Skeletal muscle satellite cell (primary cell): Measurements from ENCODE around the gene SWSAP1. TPM values are rescaled to one million over a fixed set of nuclear protein-coding genes. Genes with fewer than 3 reads are reported as not detected.
A peak's percentile ranks its signal among the peaks of the same experiment; 100 is the strongest.

ENCODE experiments used
- H3K27me3 ChIP-seq: 2 replicates; pipeline ENCODE4 v1.7.0; 2013; ENCODE audit warnings: low read length; ENCODE audit not compliant: control insufficient read depth, insufficient read depth
- H3K36me3 ChIP-seq: 2 replicates; pipeline ENCODE4 v1.7.0; 2013; ENCODE audit warnings: mild to moderate bottlenecking, control low read depth, low read length; ENCODE audit not compliant: insufficient read depth
- H3K4me1 ChIP-seq: 2 replicates; pipeline ENCODE4 v1.7.0; 2013; ENCODE audit warnings: low read length; ENCODE audit not compliant: control insufficient read depth, insufficient read depth
- H3K4me2 ChIP-seq: 2 replicates; pipeline ENCODE4 v1.7.0; 2013; ENCODE audit warnings: mild to moderate bottlenecking, low read length
- H3K4me3 ChIP-seq: 2 replicates; pipeline ENCODE4 v1.7.0; 2013; ENCODE audit warnings: low read length
- H3K9ac ChIP-seq: 2 replicates; pipeline ENCODE4 v1.7.0; 2013; ENCODE audit warnings: mild to moderate bottlenecking, low read depth, low read length, moderate library complexity
- H3K9me3 ChIP-seq: replicated peaks from 2 replicates; pipeline ENCODE4 v1.7.0; 2013; ENCODE audit warnings: mild to moderate bottlenecking, control low read depth, low read length
- small RNA-seq: library from RNA; depleted of rRNA; stranded (forward); fragments of <200 nt; gene quantifications from one replicate; pipeline ENCODE3, GENCODE V24; 2012

The SWSAP1 gene

GRCh38 chr19:11421371-11422098 lies 47.1 kb downstream of the SWSAP1 start:
- peak overlapping the region; percentile 16 for H3K4me3 ChIP-seq
- H3K9ac ChIP-seq: no peak overlapping the region
- H3K4me1 ChIP-seq: peaks cover 15% of the 10 kb centered on the region
- no peaks in the 10 kb centered on the region for H3K9me3 ChIP-seq
- H3K4me2 ChIP-seq: peak overlapping the region; percentile 58
- H3K27me3 ChIP-seq: peaks cover 52% of the 10 kb centered on the region
- no peaks in the 10 kb centered on the region for H3K36me3 ChIP-seq

GRCh38 chr19:11422163-11423065 lies 47.9 kb downstream of the SWSAP1 start:
- no peak overlapping the region for H3K9ac ChIP-seq
- peak overlapping the region; percentile 58 for H3K4me2 ChIP-seq
- H3K36me3 ChIP-seq: no peaks in the 10 kb centered on the region
- H3K27me3 ChIP-seq: peaks cover 52% of the 10 kb centered on the region
- H3K4me1 ChIP-seq: peaks cover 15% of the 10 kb centered on the region
- H3K4me3 ChIP-seq: peak overlapping the region; percentile 16
- no peaks in the 10 kb centered on the region for H3K9me3 ChIP-seq

GRCh38 chr19:11423164-11423790 lies 48.8 kb downstream of the SWSAP1 start:
- no peak overlapping the region for H3K4me2 ChIP-seq
- H3K4me1 ChIP-seq: peaks cover 15% of the 10 kb centered on the region
- H3K9ac ChIP-seq: no peak overlapping the region
- H3K4me3 ChIP-seq: no peak overlapping the region
- no peaks in the 10 kb centered on the region for H3K9me3 ChIP-seq
- no peaks in the 10 kb centered on the region for H3K36me3 ChIP-seq
- H3K27me3 ChIP-seq: peaks cover 47% of the 10 kb centered on the region

DNA sequence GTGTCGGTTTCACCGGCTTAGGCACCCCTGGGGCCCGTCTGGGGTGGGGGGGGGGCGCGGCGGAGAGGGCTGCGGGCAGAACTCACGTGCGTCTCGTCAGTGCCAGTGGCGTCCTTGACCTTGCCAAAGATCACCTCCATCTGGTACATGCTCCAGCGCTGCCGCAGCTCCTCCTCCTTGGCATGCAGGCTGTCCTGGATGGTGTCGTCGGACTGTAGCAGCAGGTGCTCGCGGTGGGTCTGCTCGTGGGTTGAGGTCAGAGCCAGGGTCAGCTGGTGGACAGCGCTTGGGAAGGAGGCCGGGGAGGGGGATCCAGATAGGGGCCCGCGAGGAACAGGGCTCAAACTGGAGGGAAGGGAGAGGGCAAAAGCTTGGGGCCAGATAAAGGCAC lies 49.3 kb downstream of the SWSAP1 start:
- Histone ChIP-seq H3K4me3 (no peak overlapping the region), H3K27me3 (peaks cover 45% of the 10 kb centered on the region)

More for the DNA sequence above, 49.3 kb downstream of the SWSAP1 start:
- Histone ChIP-seq H3K36me3 (no peaks in the 10 kb centered on the region), H3K4me1 (peaks cover 14% of the 10 kb centered on the region), H3K9me3 (no peaks in the 10 kb centered on the region), H3K9ac (no peak overlapping the region), H3K4me2 (no peak overlapping the region)

Small RNAs within 50 kb of the gene (small RNA-seq; reads per million reads assigned to genes)
- gene RF00019: not detected
